Esophagus muscularis mucosa (tissue), 4 donors: ENCODE measurements around the gene NOL8. TPM values are rescaled to one million over a fixed set of nuclear protein-coding genes. Genes with fewer than 3 reads are reported as not detected.

ENCODE experiments used
- DNase-seq: peaks from one replicate; pipeline ENCODE4 v3.0.0-alpha.2; 2017; ENCODE audit errors: extremely low spot score
- H3K27ac ChIP-seq, 4 donors: fragments of 200-600 bp; sonication (generic); replicated peaks in 1 of 4; 1 replicate in 3 of 4; 2 replicates in 1 of 4; pipeline ENCODE4 v1.5.1; 2016 to 2019; ENCODE audit warnings: mild to moderate bottlenecking in 1 of 4
- H3K27me3 ChIP-seq, 4 donors: fragments of 200-600 bp; sonication (generic); one replicate each; pipeline versions ENCODE4 v1.5.1 to v1.6.0; 2016 to 2019
- H3K36me3 ChIP-seq, 4 donors: fragments of 200-600 bp; sonication (generic); one replicate each; pipeline ENCODE4 v1.5.1; 2016 to 2019
- H3K4me1 ChIP-seq, 4 donors: fragments of 200-600 bp; sonication (generic); one replicate each; pipeline ENCODE4 v1.5.1; 2016 to 2019
- H3K4me3 ChIP-seq, 4 donors: fragments of 200-600 bp; sonication (generic); 1 replicate in 2 of 4; 2 replicates in 2 of 4; pipeline ENCODE4 v1.5.1; 2016 to 2019; ENCODE audit warnings: mild to moderate bottlenecking in 4 of 4, moderate library complexity in 1 of 4
- H3K9me3 ChIP-seq, 4 donors: fragments of 200-600 bp; sonication (generic); 1 replicate in 3 of 4; 2 replicates in 1 of 4; pipeline ENCODE4 v1.5.1; 2016 to 2019
- CTCF ChIP-seq, 3 experiments: fragments of 200-600 bp in 2 of 3; fragments of 450-650 bp in 1 of 3; sonication (generic) in 2 of 3; IDR thresholded peaks; one replicate each; pipeline ENCODE4 v1.5.1; 2017 to 2019; ENCODE audit warnings: antibody characterized with exemption in 3 of 3, mild to moderate bottlenecking in 2 of 3, moderate library complexity in 1 of 3
- EP300 ChIP-seq: sonication (generic); formaldehyde crosslinking; IDR thresholded peaks from one replicate; pipeline ENCODE4 v1.6.1; 2017; ENCODE audit warnings: antibody characterized with exemption
- POLR2A ChIP-seq: fragments of 450-650 bp; IDR thresholded peaks from one replicate; pipeline ENCODE4 v1.6.1; 2017; ENCODE audit warnings: antibody characterized with exemption, moderate library complexity, mild to moderate bottlenecking, low read depth
- POLR2AphosphoS5 ChIP-seq, 2 donors: sonication (generic); formaldehyde crosslinking; IDR thresholded peaks; one replicate each; pipeline ENCODE4 v1.6.1; 2017; ENCODE audit warnings: antibody characterized with exemption in 2 of 2
- whole genome bisulfite sequencing: methylation state at CpG from one replicate; pipeline ENCODE4 v1.1.5; 2018; 5-methylcytosine and 5-hydroxymethylcytosine counted together
- intact Hi-C: fragments of 100-400 bp; cut with DNase I; formaldehyde crosslinking; loops from one replicate; pipeline ENCODE4 v1.15.1; 2023
- total RNA-seq, 4 donors: library from RNA; depleted of rRNA; stranded (reverse); fragments of >200 nt; gene quantifications; one replicate each; pipeline versions ENCODE4 v1.1.0 to v1.2.1, GENCODE V29; 2016

Gene NOL8
- total RNA-seq, 4 donors from 2014 or later, result 17.1 to 28.2 (median 22.5) TPM

- Histone ChIP-seq H3K27ac (peak overlapping the region; percentile 70 to 87 (median 75)), H3K4me1 (peaks cover 11 to 34% (median 30%) of the 10 kb centered on the region in 4 donors), H3K27me3 (no peaks in the 10 kb centered on the region), H3K9me3 (no peaks in the 10 kb centered on the region), H3K36me3 (peaks cover 3 to 27% (median 14%) of the 10 kb centered on the region in 4 donors), H3K4me3 (peak overlapping the region; percentile 71 to 86 (median 74))
- DNase-seq, result no peak
- 2% methylated on average over 5 of the region's 5 CpGs for WGBS
- intact Hi-C loops, result loop anchor here (5.0 kb wide), 1 partner anchor 161 kb away; no protein-coding TSS in a partner anchor
- no peak for TF ChIP-seq POLR2AphosphoS5 (IDR thresholded peaks at IDR 0.05)
These were observed 32.1 kb downstream of the NOL8 start for GRCh38 chr9:92293075-92293354.

- H3K27me3 ChIP-seq, result no peaks in the 10 kb centered on the region
- TF ChIP-seq CTCF (IDR thresholded peaks at IDR 0.05) (no peak), POLR2A (no peak), POLR2AphosphoS5 (IDR thresholded peaks at IDR 0.05) (no peak), EP300 (no peak)
- WGBS, result 64% methylated on average over 6 of the region's 8 CpGs
- H3K4me1 ChIP-seq, result peaks cover 11 to 34% (median 30%) of the 10 kb centered on the region in 4 donors
- H3K9me3 ChIP-seq, result no peaks in the 10 kb centered on the region
- H3K4me3 ChIP-seq, result peak overlapping the region; percentile 71 to 86 (median 74)
- peak overlapping the region; percentile 70 to 87 (median 75) for H3K27ac ChIP-seq
- DNase-seq, result no peak
- intact Hi-C loops, result loop anchor here (5.0 kb wide), 1 partner anchor 160 kb away; no protein-coding TSS in a partner anchor
- H3K36me3 ChIP-seq, result peaks cover 2 to 25% (median 12%) of the 10 kb centered on the region in 4 donors
These were observed 32.6 kb downstream of the NOL8 start for GRCh38 chr9:92292338-92293074.

- Histone ChIP-seq H3K4me3 (no peak overlapping the region), H3K36me3 (peaks cover 0 to 25% (median 8%) of the 10 kb centered on the region in 4 donors), H3K27me3 (no peaks in the 10 kb centered on the region), H3K9me3 (no peaks in the 10 kb centered on the region), H3K27ac (no peak overlapping the region), H3K4me1 (peaks cover 11 to 34% (median 30%) of the 10 kb centered on the region in 4 donors)
- 97% methylated on average over 2 of the region's 2 CpGs for WGBS
- intact Hi-C loops, result loop anchor here (5.0 kb wide), 1 partner anchor 159 kb away; no protein-coding TSS in a partner anchor
- DNase-seq, result no peak
- TF ChIP-seq CTCF (IDR thresholded peaks at IDR 0.05) (no peak), POLR2AphosphoS5 (IDR thresholded peaks at IDR 0.05) (no peak), EP300 (no peak), POLR2A (no peak)
These were observed 33.6 kb downstream of the NOL8 start for GRCh38 chr9:92291577-92291976.

GRCh38 chr9:92290785-92291429 lies 34.2 kb downstream of the NOL8 start:
- Histone ChIP-seq H3K36me3 (peaks cover 0 to 29% (median 11%) of the 10 kb centered on the region in 4 donors), H3K27ac (no peak overlapping the region), H3K4me1 (peaks cover 11 to 34% (median 30%) of the 10 kb centered on the region in 4 donors), H3K27me3 (no peaks in the 10 kb centered on the region), H3K9me3 (no peaks in the 10 kb centered on the region), H3K4me3 (no peak overlapping the region)
- WGBS, result 89% methylated on average over 1 of the region's 1 CpG
- intact Hi-C loops, result loop anchor here (5.0 kb wide), 1 partner anchor 159 kb away; no protein-coding TSS in a partner anchor
- no peak for TF ChIP-seq POLR2A
- no peak for TF ChIP-seq CTCF (IDR thresholded peaks at IDR 0.05)
- no peak for TF ChIP-seq EP300
- no peak for TF ChIP-seq POLR2AphosphoS5 (IDR thresholded peaks at IDR 0.05)
- DNase-seq, result no peak

- Histone ChIP-seq H3K4me3 (no peak overlapping the region), H3K9me3 (no peaks in the 10 kb centered on the region), H3K4me1 (peaks cover 11 to 31% (median 28%) of the 10 kb centered on the region in 4 donors), H3K27ac (no peak overlapping the region), H3K27me3 (no peaks in the 10 kb centered on the region), H3K36me3 (peaks cover 0 to 40% (median 19%) of the 10 kb centered on the region in 4 donors)
- no peak for DNase-seq
- intact Hi-C loops, result loop anchor here (5.0 kb wide), 1 partner anchor 158 kb away; no protein-coding TSS in a partner anchor
- WGBS, result 92% methylated on average over 5 of the region's 5 CpGs
- TF ChIP-seq CTCF (IDR thresholded peaks at IDR 0.05), result no peak
- no peak for TF ChIP-seq EP300
- no peak for TF ChIP-seq POLR2A
- no peak for TF ChIP-seq POLR2AphosphoS5 (IDR thresholded peaks at IDR 0.05)
These were observed 35.3 kb downstream of the NOL8 start for GRCh38 chr9:92289708-92290390.
